Activated naive CD4-positive, alpha-beta T cell treated with anti-CD3 and anti-CD28 coated beads, Interleukin-2, amount 50 U/mL, for 24 hours (primary cell): ENCODE results near the gene MYMK.
A peak's percentile ranks its signal among the peaks of the same experiment; 100 is the strongest.

ENCODE experiments used
- H3K27ac Mint-ChIP-seq: one replicate; pipeline ENCODE4 v1.8.0; 2021; ENCODE audit warnings: mild to moderate bottlenecking, mixed read lengths
- H3K27me3 Mint-ChIP-seq: one replicate; pipeline ENCODE4 v1.8.0; 2021; ENCODE audit warnings: mixed read lengths
- H3K36me3 Mint-ChIP-seq: one replicate; pipeline ENCODE4 v1.8.0; 2021; ENCODE audit warnings: mixed read lengths
- H3K4me1 Mint-ChIP-seq: one replicate; pipeline ENCODE4 v1.8.0; 2021; ENCODE audit warnings: mixed read lengths
- H3K4me3 Mint-ChIP-seq: one replicate; pipeline ENCODE4 v1.8.0; 2021; ENCODE audit warnings: mild to moderate bottlenecking, mixed read lengths
- H3K9me3 Mint-ChIP-seq: one replicate; pipeline ENCODE4 v1.8.0; 2021; ENCODE audit warnings: mixed read lengths

MYMK gene

GRCh38 chr9:133562611-133563290, 38.0 kb upstream of the MYMK start:
- H3K27me3 Mint-ChIP-seq: no peaks in the 10 kb centered on the region
- H3K4me3 Mint-ChIP-seq: no peak overlapping the region
- H3K9me3 Mint-ChIP-seq: no peaks in the 10 kb centered on the region
- H3K27ac Mint-ChIP-seq: no peak overlapping the region
- H3K4me1 Mint-ChIP-seq: peaks cover 22% of the 10 kb centered on the region
- no peaks in the 10 kb centered on the region for H3K36me3 Mint-ChIP-seq

GRCh38 chr9:133561976-133562554, 37.3 kb upstream of the MYMK start:
- no peaks in the 10 kb centered on the region for H3K27me3 Mint-ChIP-seq
- H3K27ac Mint-ChIP-seq: no peak overlapping the region
- H3K4me1 Mint-ChIP-seq: peaks cover 22% of the 10 kb centered on the region
- no peaks in the 10 kb centered on the region for H3K9me3 Mint-ChIP-seq
- no peaks in the 10 kb centered on the region for H3K36me3 Mint-ChIP-seq
- no peak overlapping the region for H3K4me3 Mint-ChIP-seq

GRCh38 chr9:133560944-133561343, 36.2 kb upstream of the MYMK start:
- no peaks in the 10 kb centered on the region for H3K36me3 Mint-ChIP-seq
- peaks cover 22% of the 10 kb centered on the region for H3K4me1 Mint-ChIP-seq
- no peaks in the 10 kb centered on the region for H3K27me3 Mint-ChIP-seq
- H3K27ac Mint-ChIP-seq: no peak overlapping the region
- H3K4me3 Mint-ChIP-seq: no peak overlapping the region
- H3K9me3 Mint-ChIP-seq: no peaks in the 10 kb centered on the region

- Mint-ChIP-seq H3K9me3 (no peaks in the 10 kb centered on the region), H3K4me3 (no peak overlapping the region), H3K36me3 (no peaks in the 10 kb centered on the region), H3K27me3 (no peaks in the 10 kb centered on the region), H3K4me1 (peaks cover 22% of the 10 kb centered on the region), H3K27ac (no peak overlapping the region)
Measured at GRCh38 chr9:133560311-133560710, 35.6 kb upstream of the MYMK start.

GRCh38 chr9:133558191-133559126, 33.7 kb upstream of the MYMK start:
- Mint-ChIP-seq H3K36me3 (no peaks in the 10 kb centered on the region), H3K9me3 (no peaks in the 10 kb centered on the region), H3K4me3 (no peak overlapping the region), H3K27ac (peak overlapping the region; percentile 81), H3K27me3 (no peaks in the 10 kb centered on the region), H3K4me1 (peaks cover 21% of the 10 kb centered on the region)

- H3K4me1 Mint-ChIP-seq: peaks cover 15% of the 10 kb centered on the region
- no peaks in the 10 kb centered on the region for H3K27me3 Mint-ChIP-seq
- no peaks in the 10 kb centered on the region for H3K9me3 Mint-ChIP-seq
- no peak overlapping the region for H3K4me3 Mint-ChIP-seq
- H3K36me3 Mint-ChIP-seq: no peaks in the 10 kb centered on the region
- no peak overlapping the region for H3K27ac Mint-ChIP-seq
Measured at GRCh38 chr9:133557581-133557980, 32.8 kb upstream of the MYMK start.

- H3K4me3 Mint-ChIP-seq: no peak overlapping the region
- no peaks in the 10 kb centered on the region for H3K36me3 Mint-ChIP-seq
- H3K9me3 Mint-ChIP-seq: no peaks in the 10 kb centered on the region
- no peak overlapping the region for H3K27ac Mint-ChIP-seq
- no peaks in the 10 kb centered on the region for H3K27me3 Mint-ChIP-seq
- peaks cover 15% of the 10 kb centered on the region for H3K4me1 Mint-ChIP-seq
Measured at GRCh38 chr9:133556354-133556753, 31.6 kb upstream of the MYMK start.

- no peaks in the 10 kb centered on the region for H3K27me3 Mint-ChIP-seq
- H3K4me1 Mint-ChIP-seq: peaks cover 13% of the 10 kb centered on the region
- H3K9me3 Mint-ChIP-seq: no peaks in the 10 kb centered on the region
Measured at GRCh38 chr9:133554729-133555128, 30.0 kb upstream of the MYMK start.

GRCh38 chr9:133553973-133554713, 29.4 kb upstream of the MYMK start:
- Mint-ChIP-seq H3K4me1 (peaks cover 12% of the 10 kb centered on the region), H3K36me3 (no peaks in the 10 kb centered on the region), H3K27me3 (no peaks in the 10 kb centered on the region), H3K4me3 (no peak overlapping the region), H3K9me3 (no peaks in the 10 kb centered on the region), H3K27ac (no peak overlapping the region)

More at GRCh38 chr9:133554729-133555128, 30.0 kb upstream of the MYMK start:
- H3K4me3 Mint-ChIP-seq: no peak overlapping the region
- no peak overlapping the region for H3K27ac Mint-ChIP-seq
- no peaks in the 10 kb centered on the region for H3K36me3 Mint-ChIP-seq

- Mint-ChIP-seq H3K27ac (no peak overlapping the region), H3K9me3 (no peaks in the 10 kb centered on the region), H3K27me3 (no peaks in the 10 kb centered on the region)
Measured at GRCh38 chr9:133553123-133553522, 28.4 kb upstream of the MYMK start.

GRCh38 chr9:133552236-133552635, 27.5 kb upstream of the MYMK start:
- no peak overlapping the region for H3K27ac Mint-ChIP-seq
- no peaks in the 10 kb centered on the region for H3K27me3 Mint-ChIP-seq

More at GRCh38 chr9:133553123-133553522, 28.4 kb upstream of the MYMK start:
- peaks cover 2% of the 10 kb centered on the region for H3K4me1 Mint-ChIP-seq
- H3K36me3 Mint-ChIP-seq: no peaks in the 10 kb centered on the region
- no peak overlapping the region for H3K4me3 Mint-ChIP-seq

GRCh38 chr9:133551446-133551845, 26.7 kb upstream of the MYMK start:
- H3K27ac Mint-ChIP-seq: no peak overlapping the region
- no peaks in the 10 kb centered on the region for H3K36me3 Mint-ChIP-seq
- no peaks in the 10 kb centered on the region for H3K4me1 Mint-ChIP-seq
- H3K4me3 Mint-ChIP-seq: no peak overlapping the region
- no peaks in the 10 kb centered on the region for H3K27me3 Mint-ChIP-seq
- no peaks in the 10 kb centered on the region for H3K9me3 Mint-ChIP-seq

More at GRCh38 chr9:133552236-133552635, 27.5 kb upstream of the MYMK start:
- no peak overlapping the region for H3K4me3 Mint-ChIP-seq
- no peaks in the 10 kb centered on the region for H3K4me1 Mint-ChIP-seq
- H3K9me3 Mint-ChIP-seq: no peaks in the 10 kb centered on the region
- H3K36me3 Mint-ChIP-seq: no peaks in the 10 kb centered on the region

GRCh38 chr9:133547116-133547515, 22.4 kb upstream of the MYMK start:
- H3K27ac Mint-ChIP-seq: no peak overlapping the region
- no peaks in the 10 kb centered on the region for H3K4me1 Mint-ChIP-seq
- H3K9me3 Mint-ChIP-seq: no peaks in the 10 kb centered on the region
- H3K4me3 Mint-ChIP-seq: no peak overlapping the region
- no peaks in the 10 kb centered on the region for H3K27me3 Mint-ChIP-seq
- H3K36me3 Mint-ChIP-seq: no peaks in the 10 kb centered on the region

- Mint-ChIP-seq H3K36me3 (no peaks in the 10 kb centered on the region), H3K27me3 (no peaks in the 10 kb centered on the region), H3K4me3 (no peak overlapping the region), H3K27ac (no peak overlapping the region), H3K4me1 (no peaks in the 10 kb centered on the region), H3K9me3 (no peaks in the 10 kb centered on the region)
Measured at GRCh38 chr9:133546287-133546680, 21.5 kb upstream of the MYMK start.

- H3K9me3 Mint-ChIP-seq: no peaks in the 10 kb centered on the region
- H3K4me1 Mint-ChIP-seq: no peaks in the 10 kb centered on the region
- H3K27me3 Mint-ChIP-seq: no peaks in the 10 kb centered on the region
- no peak overlapping the region for H3K27ac Mint-ChIP-seq
- H3K36me3 Mint-ChIP-seq: no peaks in the 10 kb centered on the region
- H3K4me3 Mint-ChIP-seq: no peak overlapping the region
Measured at GRCh38 chr9:133545494-133546286, 20.9 kb upstream of the MYMK start.
